K562 (cell line): ENCODE measurements around the gene MED31. TPM values are rescaled to one million over a fixed set of nuclear protein-coding genes. Genes with fewer than 3 reads are reported as not detected.

ENCODE experiments used
- ARID1B ChIP-seq: fragments of 450-650 bp; IDR thresholded peaks from 2 replicates; pipeline ENCODE4 v1.6.1; 2016; ENCODE audit warnings: antibody characterized with exemption, mild to moderate bottlenecking, inconsistent platforms
- RAD21 ChIP-seq, 2 experiments: fragments of 250-450 bp in 1 of 2; fragments of 450-650 bp in 1 of 2; sonication (Bioruptor Pico) in 1 of 2; formaldehyde crosslinking in 1 of 2; IDR thresholded peaks in 1 of 2; conservative IDR thresholded peaks in 1 of 2; 2 replicates each; pipeline versions ENCODE4 v1.4.0 to v1.8.0; 2020 to 2022; ENCODE audit warnings: mild to moderate bottlenecking in 2 of 2, moderate library complexity in 1 of 2
- SIN3A ChIP-seq, 2 experiments: fragments of 150-350 bp in 1 of 2; IDR thresholded peaks; 2 replicates each; pipeline ENCODE4 v1.6.1; 2011 to 2016; ENCODE audit warnings: borderline replicate concordance in 2 of 2, low read depth in 2 of 2, low read length in 2 of 2, mild to moderate bottlenecking in 2 of 2, moderate library complexity in 2 of 2; ENCODE audit not compliant: control insufficient read depth in 1 of 2
- ZBTB17 ChIP-seq: fragments of 450-650 bp; formaldehyde crosslinking; IDR thresholded peaks from 2 replicates; pipeline ENCODE4 v1.4.0; 2020; ENCODE audit warnings: mild to moderate bottlenecking
- ZNF77 ChIP-seq: fragments of 250-450 bp; sonication (Bioruptor Pico); IDR thresholded peaks from 2 replicates; pipeline ENCODE4 v1.5.0; 2020
- polyA plus RNA-seq, 8 experiments: library from polyadenylated mRNA; depleted of rRNA in 4 of 8; stranded (reverse) in 5 of 8; unstranded in 3 of 8; fragments of >200 nt; fragmentation: Nextera tagmentation in 2 of 8; fragmentation: Illumina TruSeq in 1 of 8; extraction: Ambion mirVana in 2 of 8; extraction: Trizol in 1 of 8; gene quantifications; 2 replicates each; pipeline versions ENCODE4 v1.2.1 to v1.2.3, GENCODE V29; 2011 to 2014; ENCODE audit warnings: inconsistent platforms in 1 of 8, missing spikeins in 1 of 8
- total RNA-seq, 7 experiments: library from RNA; depleted of rRNA in 6 of 7; stranded (reverse); fragments of >200 nt in 6 of 7; fragmentation: Illumina TruSeq in 2 of 7; extraction: Trizol in 2 of 7; gene quantifications; 2 replicates each; pipeline versions ENCODE4 v1.2.1 to v1.2.3, GENCODE V29; 2011 to 2021; ENCODE audit warnings: low replicate concordance in 1 of 7
- TF ChIP-seq, protein P1 (sequence below): fragments of 250-450 bp; sonication (Bioruptor Pico); IDR thresholded peaks from 2 replicates; pipeline ENCODE4 v1.9.0; 2021; ENCODE audit warnings: mild to moderate bottlenecking, inconsistent platforms
- TF ChIP-seq, protein P2 (sequence below): IDR thresholded peaks from 2 replicates; pipeline ENCODE4 v1.6.1; 2011; ENCODE audit not compliant: insufficient read length; ENCODE audit errors: extremely low read depth

MED31 gene
- total and polyA plus RNA-seq, 9 of the 15 experiments (the other 6 are each of a cell fraction or from before 2014, with no cell fraction given): 6.4 to 39.9 (median 14.6) TPM

DNA sequence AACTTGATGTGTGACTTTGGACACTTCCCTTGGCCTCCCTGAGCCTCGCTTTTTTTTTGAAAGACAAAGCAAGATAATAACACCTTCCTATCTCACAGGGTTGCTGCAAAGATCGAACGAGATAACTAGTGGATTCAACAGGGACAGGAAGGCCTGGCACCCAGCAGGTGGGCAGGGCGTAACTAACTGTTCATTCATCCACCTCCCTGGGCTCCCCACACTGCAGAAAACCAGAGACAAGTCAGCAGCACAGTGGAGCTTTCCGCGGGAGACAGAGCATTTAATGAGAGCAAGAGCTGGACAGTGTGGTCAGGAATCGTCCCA lies 33.0 kb upstream of the MED31 start (continued):
- TF ChIP-seq, protein P1, sequence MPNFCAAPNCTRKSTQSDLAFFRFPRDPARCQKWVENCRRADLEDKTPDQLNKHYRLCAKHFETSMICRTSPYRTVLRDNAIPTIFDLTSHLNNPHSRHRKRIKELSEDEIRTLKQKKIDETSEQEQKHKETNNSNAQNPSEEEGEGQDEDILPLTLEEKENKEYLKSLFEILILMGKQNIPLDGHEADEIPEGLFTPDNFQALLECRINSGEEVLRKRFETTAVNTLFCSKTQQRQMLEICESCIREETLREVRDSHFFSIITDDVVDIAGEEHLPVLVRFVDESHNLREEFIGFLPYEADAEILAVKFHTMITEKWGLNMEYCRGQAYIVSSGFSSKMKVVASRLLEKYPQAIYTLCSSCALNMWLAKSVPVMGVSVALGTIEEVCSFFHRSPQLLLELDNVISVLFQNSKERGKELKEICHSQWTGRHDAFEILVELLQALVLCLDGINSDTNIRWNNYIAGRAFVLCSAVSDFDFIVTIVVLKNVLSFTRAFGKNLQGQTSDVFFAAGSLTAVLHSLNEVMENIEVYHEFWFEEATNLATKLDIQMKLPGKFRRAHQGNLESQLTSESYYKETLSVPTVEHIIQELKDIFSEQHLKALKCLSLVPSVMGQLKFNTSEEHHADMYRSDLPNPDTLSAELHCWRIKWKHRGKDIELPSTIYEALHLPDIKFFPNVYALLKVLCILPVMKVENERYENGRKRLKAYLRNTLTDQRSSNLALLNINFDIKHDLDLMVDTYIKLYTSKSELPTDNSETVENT: no peak
- TF ChIP-seq, protein P2, sequence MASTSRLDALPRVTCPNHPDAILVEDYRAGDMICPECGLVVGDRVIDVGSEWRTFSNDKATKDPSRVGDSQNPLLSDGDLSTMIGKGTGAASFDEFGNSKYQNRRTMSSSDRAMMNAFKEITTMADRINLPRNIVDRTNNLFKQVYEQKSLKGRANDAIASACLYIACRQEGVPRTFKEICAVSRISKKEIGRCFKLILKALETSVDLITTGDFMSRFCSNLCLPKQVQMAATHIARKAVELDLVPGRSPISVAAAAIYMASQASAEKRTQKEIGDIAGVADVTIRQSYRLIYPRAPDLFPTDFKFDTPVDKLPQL: no peak
- TF ChIP-seq ARID1B: no peak
- no peak for TF ChIP-seq RAD21 (CRISPR knock-in tag; conservative IDR thresholded peaks at IDR 0.05 in 1 of 2, IDR thresholded peaks at IDR 0.05 in 1 of 2)
- no peak for TF ChIP-seq ZNF77 (CRISPR knock-in tag)
- no peak for TF ChIP-seq ZBTB17 (CRISPR knock-in tag)
- TF ChIP-seq SIN3A (IDR thresholded peaks at IDR 0.05; ENCODE audit: borderline replicate concordance in 2 of 2, control insufficient read depth in 1 of 2, low read depth in 2 of 2, low read length in 2 of 2): no peak
